Lower leg skin (tissue), 4 donors: ENCODE data around the gene TNP1. TPM values are rescaled to one million over a fixed set of nuclear protein-coding genes. Genes with fewer than 3 reads are reported as not detected.

Source experiments
- DNase-seq, 2 donors: peaks; one replicate each; pipeline ENCODE4 v3.0.0-alpha.2; 2019; ENCODE audit warnings: low spot score in 2 of 2
- H3K4me3 ChIP-seq: fragments of 200-600 bp; sonication (generic); 2 replicates; pipeline ENCODE4 v1.5.1; 2017; ENCODE audit warnings: mild to moderate bottlenecking, low read depth; ENCODE audit not compliant: poor library complexity, severe bottlenecking
- CTCF ChIP-seq, 3 donors: fragments of 450-650 bp; IDR thresholded peaks; one replicate each; pipeline ENCODE4 v1.5.1; 2016; ENCODE audit warnings: antibody characterized with exemption in 3 of 3, mild to moderate bottlenecking in 3 of 3, moderate library complexity in 2 of 3
- POLR2A ChIP-seq, 2 donors: fragments of 450-650 bp; IDR thresholded peaks; one replicate each; pipeline ENCODE4 v1.6.1; 2016 to 2017; ENCODE audit warnings: antibody characterized with exemption in 2 of 2, mild to moderate bottlenecking in 1 of 2, moderate library complexity in 1 of 2
- WGBS, 2 donors: methylation state at CpG; one replicate each; pipeline ENCODE4 v1.1.5; 2018; 5-methylcytosine and 5-hydroxymethylcytosine counted together
- intact Hi-C: fragments of 100-400 bp; cut with DNase I; formaldehyde crosslinking; loops from one replicate; pipeline ENCODE4 v1.15.0; 2023; ENCODE audit warnings: low total_unique reads
- total RNA-seq, 4 donors: library from RNA; depleted of rRNA; stranded (reverse); fragments of >200 nt; gene quantifications; one replicate each; pipeline ENCODE4 v1.1.0, GENCODE V29; 2016

Gene TNP1
- total RNA-seq, 4 donors from 2014 or later: not detected

GRCh38 chr2:216873573-216873972, 13.7 kb upstream of the TNP1 start:
- TF ChIP-seq CTCF (IDR thresholded peaks at IDR 0.05): no peak
- intact Hi-C loops: no loop called here
- no peak for DNase-seq
- 71 to 84% methylated on average over 1 of the region's 1 CpG for WGBS, 2 donors
- no peak overlapping the region for H3K4me3 ChIP-seq

- TF ChIP-seq CTCF (IDR thresholded peaks at IDR 0.05): no peak
- TF ChIP-seq POLR2A (IDR thresholded peaks at IDR 0.05): no peak
- no peak for DNase-seq
- H3K4me3 ChIP-seq: no peak overlapping the region
- intact Hi-C loops: no loop called here
- 95% methylated on average over 3 of the region's 3 CpGs for WGBS, 2 donors
Measured at GRCh38 chr2:216872624-216873023, 12.8 kb upstream of the TNP1 start.

- intact Hi-C loops: no loop called here
- no peak overlapping the region for H3K4me3 ChIP-seq
- TF ChIP-seq CTCF (IDR thresholded peaks at IDR 0.05): no peak
- no peak for TF ChIP-seq POLR2A (IDR thresholded peaks at IDR 0.05)
- no peak for DNase-seq
- 87 to 96% methylated on average over 3 of the region's 3 CpGs for WGBS, 2 donors
Measured at GRCh38 chr2:216872040-216872439, 12.2 kb upstream of the TNP1 start.

GRCh38 chr2:216871333-216871934, 11.6 kb upstream of the TNP1 start:
- 68 to 75% methylated on average over 4 of the region's 4 CpGs for WGBS, 2 donors
- intact Hi-C loops: no loop called here
- TF ChIP-seq POLR2A (IDR thresholded peaks at IDR 0.05) (no peak), CTCF (IDR thresholded peaks at IDR 0.05) (no peak)
- H3K4me3 ChIP-seq: no peak overlapping the region
- peak in 1 of 2 donors; percentile 3 for DNase-seq

GRCh38 chr2:216870508-216871332, 10.9 kb upstream of the TNP1 start:
- 93 to 97% methylated on average over 3 of the region's 3 CpGs for WGBS, 2 donors
- TF ChIP-seq CTCF (IDR thresholded peaks at IDR 0.05) (no peak), POLR2A (IDR thresholded peaks at IDR 0.05) (no peak)

More at GRCh38 chr2:216870508-216871332, 10.9 kb upstream of the TNP1 start:
- H3K4me3 ChIP-seq: no peak overlapping the region
- intact Hi-C loops: no loop called here
- DNase-seq: peak in 1 of 2 donors; percentile 20
